ENCODE results near the gene ERICH2.

Gene ERICH2, protein sequence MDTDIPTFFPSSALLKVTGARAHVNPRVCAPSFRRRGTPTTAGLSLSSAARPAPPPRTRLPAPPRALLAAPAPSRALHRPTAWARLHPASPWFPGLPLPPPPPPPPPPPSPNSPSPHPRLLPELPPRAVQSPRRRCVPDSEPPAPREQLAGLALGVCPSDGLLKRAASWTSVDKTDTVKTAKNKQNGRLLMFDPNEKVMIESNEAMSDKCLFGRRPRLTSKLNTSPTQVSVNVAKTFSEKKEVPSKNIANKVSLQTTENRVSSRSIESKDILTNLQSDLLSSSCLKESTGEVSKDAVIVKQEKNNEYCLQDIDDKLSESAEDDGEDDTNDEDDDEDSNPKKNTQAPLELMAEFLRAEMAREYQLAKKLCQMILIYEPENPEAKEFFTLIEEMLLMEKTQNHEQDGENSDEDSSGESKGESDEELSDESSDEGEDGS

GRCh38 chr2:170770008-170770605 lies at the start of gene ERICH2:
ERICH2 (plus strand) TSS chr2:170770378; CDS start chr2:170770682, 304 bp downstream.
- no peaks in the 10 kb centered on the region for H3F3A ChIP-seq (ENCODE audit: insufficient read depth, low read length)
- H4K20me1 ChIP-seq (ENCODE audit: insufficient read depth, low read length): no peaks in the 10 kb centered on the region
- peak within 1 kb of the TSS; percentile 100 for H2AFZ ChIP-seq (ENCODE audit: low read length)
- peak; percentile 72 for DNase-seq
- no peaks in the 10 kb centered on the region for H3K4me1 ChIP-seq (ENCODE audit: low read length)
- no peaks in the 10 kb centered on the region for H3K9me3 ChIP-seq (replicated peaks; ENCODE audit: insufficient read depth, low read length)
- H3K27me3 ChIP-seq (replicated peaks; ENCODE audit: insufficient read depth, low read length): peaks cover 11% of the 10 kb centered on the region
- H3K79me2 ChIP-seq (ENCODE audit: low read length): no peaks in the 10 kb centered on the region
- H3K9ac ChIP-seq (ENCODE audit: low read length): peak within 1 kb of the TSS; percentile 79
- TF ChIP-seq EZH2 (optimal IDR thresholded peaks at IDR 0.05; ENCODE audit: low read depth, low read length): no peak
- peak; percentile 47 for TF ChIP-seq CTCF (IDR thresholded peaks at IDR 0.05; ENCODE audit: low read length)
- no peaks in the 10 kb centered on the region for H3K9me2 ChIP-seq (replicated peaks; ENCODE audit: insufficient read depth, low read length)
- no peaks in the 10 kb centered on the region for H3K36me3 ChIP-seq (replicated peaks; ENCODE audit: insufficient read depth, low read length)
- H3K4me2 ChIP-seq (ENCODE audit: low read depth, low read length): peak within 1 kb of the TSS; percentile 87
- peak within 1 kb of the TSS; percentile 97 for H3K4me3 ChIP-seq (ENCODE audit: low read length)
- H3K27ac ChIP-seq (ENCODE audit: low read length): peak within 1 kb of the TSS; percentile 25; the same call in 1 of the 2 replicates

- TF ChIP-seq EZH2 (optimal IDR thresholded peaks at IDR 0.05; ENCODE audit: low read depth, low read length): no peak
- TF ChIP-seq EZH2phosphoT487 (IDR thresholded peaks at IDR 0.05; ENCODE audit: low read length): no peak
- no peak for TF ChIP-seq CTCF (IDR thresholded peaks at IDR 0.05; ENCODE audit: low read length)
- H3K9me2 ChIP-seq (replicated peaks; ENCODE audit: insufficient read depth, low read length): no peaks in the 10 kb centered on the region
These were observed 48.5 kb upstream of the ERICH2 start for GRCh38 chr2:170721678-170722077.

DNA sequence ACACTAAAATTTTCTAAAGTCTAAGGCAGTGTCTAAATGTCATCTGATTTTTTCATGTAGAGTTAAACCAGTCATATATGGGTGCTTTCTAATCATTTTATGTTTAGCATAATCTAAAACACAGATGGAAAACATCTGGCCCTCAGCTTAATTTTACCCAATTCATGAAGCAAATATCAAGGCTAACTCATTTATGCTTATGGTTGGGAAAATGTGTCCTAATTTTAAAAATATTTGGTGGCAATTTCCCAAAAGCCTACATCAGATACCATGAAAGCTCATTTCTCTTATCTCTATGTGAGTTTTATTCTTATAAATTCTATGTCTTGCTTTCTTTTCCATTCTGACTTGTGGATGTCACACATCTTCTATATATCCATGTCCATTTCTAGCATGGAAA lies 47.9 kb upstream of the ERICH2 start:
- no peaks in the 10 kb centered on the region for H3K27me3 ChIP-seq (replicated peaks; ENCODE audit: insufficient read depth, low read length)
- no peaks in the 10 kb centered on the region for H3K36me3 ChIP-seq (replicated peaks; ENCODE audit: insufficient read depth, low read length)

More at GRCh38 chr2:170721678-170722077, 48.5 kb upstream of the ERICH2 start:
- Histone ChIP-seq H3K4me1 (ENCODE audit: low read length) (no peaks in the 10 kb centered on the region), H3K27ac (ENCODE audit: low read length) (no peak overlapping the region), H2AFZ (ENCODE audit: low read length) (no peak overlapping the region), H3K27me3 (replicated peaks; ENCODE audit: insufficient read depth, low read length) (no peaks in the 10 kb centered on the region), H3K79me2 (ENCODE audit: low read length) (no peaks in the 10 kb centered on the region), H3F3A (ENCODE audit: insufficient read depth, low read length) (no peaks in the 10 kb centered on the region), H3K4me2 (ENCODE audit: low read depth, low read length) (no peak overlapping the region), H3K9me3 (replicated peaks; ENCODE audit: insufficient read depth, low read length) (no peaks in the 10 kb centered on the region), H3K4me3 (ENCODE audit: low read length) (no peak overlapping the region), H4K20me1 (ENCODE audit: insufficient read depth, low read length) (no peaks in the 10 kb centered on the region), H3K9ac (ENCODE audit: low read length) (no peak overlapping the region), H3K36me3 (replicated peaks; ENCODE audit: insufficient read depth, low read length) (no peaks in the 10 kb centered on the region)
- DNase-seq: no peak

More for the DNA sequence above, 47.9 kb upstream of the ERICH2 start:
- Histone ChIP-seq H3K9me3 (replicated peaks; ENCODE audit: insufficient read depth, low read length) (no peaks in the 10 kb centered on the region), H2AFZ (ENCODE audit: low read length) (no peak overlapping the region), H3K79me2 (ENCODE audit: low read length) (no peaks in the 10 kb centered on the region), H4K20me1 (ENCODE audit: insufficient read depth, low read length) (no peaks in the 10 kb centered on the region), H3F3A (ENCODE audit: insufficient read depth, low read length) (no peaks in the 10 kb centered on the region), H3K9ac (ENCODE audit: low read length) (no peak overlapping the region), H3K27ac (ENCODE audit: low read length) (no peak overlapping the region), H3K4me3 (ENCODE audit: low read length) (no peak overlapping the region), H3K4me2 (ENCODE audit: low read depth, low read length) (no peak overlapping the region), H3K9me2 (replicated peaks; ENCODE audit: insufficient read depth, low read length) (no peaks in the 10 kb centered on the region), H3K4me1 (ENCODE audit: low read length) (no peaks in the 10 kb centered on the region)
- TF ChIP-seq CTCF (IDR thresholded peaks at IDR 0.05; ENCODE audit: low read length) (no peak), EZH2phosphoT487 (IDR thresholded peaks at IDR 0.05; ENCODE audit: low read length) (no peak)
- no peak for DNase-seq
